ENCODE data around the gene BRINP2.

BRINP2 gene

DNA sequence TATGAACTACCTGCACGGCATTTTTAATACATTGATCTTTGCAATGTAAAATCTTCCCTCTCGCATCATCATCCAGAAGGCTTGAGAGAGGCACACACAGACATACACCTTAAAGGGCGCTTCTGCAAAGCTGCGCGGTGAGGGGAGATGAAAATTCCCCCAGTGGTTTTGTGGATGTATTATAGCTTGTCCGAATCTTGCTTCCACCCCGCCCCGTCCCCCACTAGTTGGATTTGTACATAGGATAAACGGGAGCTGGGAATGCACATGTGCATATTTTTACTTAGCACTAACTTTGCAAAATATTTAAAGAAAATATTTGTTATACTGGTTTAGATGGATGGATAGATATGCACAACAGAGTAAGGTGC lies 5.7 kb upstream of the BRINP2 start:
- DNase-seq, result no peak

DNA sequence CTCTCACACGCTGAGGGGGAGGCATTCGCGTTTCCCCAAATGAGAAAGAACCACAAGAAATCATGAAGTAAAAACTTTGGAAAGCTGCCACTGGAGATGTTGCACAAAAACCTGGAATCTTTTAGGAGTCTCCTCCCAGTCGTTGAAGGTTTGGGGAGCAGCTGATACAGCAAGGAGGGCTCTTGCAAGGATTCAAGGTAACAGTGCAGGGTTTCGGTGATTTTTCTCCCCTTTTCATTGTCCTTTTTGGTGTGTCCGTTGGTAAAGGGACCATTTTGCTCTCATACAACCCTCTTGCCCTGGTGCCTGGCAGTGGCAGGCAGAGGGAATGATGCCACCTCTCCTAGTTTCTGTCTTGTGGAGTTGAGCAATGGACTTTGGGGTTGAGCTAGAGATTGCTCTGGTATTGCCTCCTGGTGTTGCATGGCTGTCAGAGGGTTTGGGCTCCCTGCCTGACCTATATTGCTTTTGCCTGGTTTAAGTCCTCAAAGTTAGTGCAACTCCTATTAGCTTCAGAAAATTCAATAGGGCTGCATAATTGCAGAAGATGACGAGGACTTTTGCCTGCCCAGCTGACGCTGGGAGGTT lies 872 bp downstream of the BRINP2 start:
- no peak for DNase-seq

DNA sequence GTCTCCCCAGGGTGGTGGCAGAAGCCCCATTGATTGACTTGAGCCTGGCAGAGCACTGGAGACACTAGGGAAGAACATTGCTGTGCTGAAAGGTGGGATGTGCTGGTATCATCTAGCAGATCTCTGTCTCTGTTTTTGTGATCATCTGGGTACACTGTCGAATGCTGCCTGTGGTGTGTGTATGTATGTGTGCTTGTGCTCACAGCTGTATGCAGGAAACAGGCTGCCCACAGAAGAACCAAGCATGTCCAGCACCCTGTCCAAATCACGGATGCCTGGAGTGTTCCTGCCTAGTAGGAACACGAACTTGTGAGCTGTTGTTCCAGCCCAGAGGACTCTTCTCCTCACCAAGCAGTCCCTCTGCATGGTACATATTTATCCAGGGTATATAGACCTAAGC lies 1.5 kb downstream of the BRINP2 start:
- DNase-seq, result no peak

DNA sequence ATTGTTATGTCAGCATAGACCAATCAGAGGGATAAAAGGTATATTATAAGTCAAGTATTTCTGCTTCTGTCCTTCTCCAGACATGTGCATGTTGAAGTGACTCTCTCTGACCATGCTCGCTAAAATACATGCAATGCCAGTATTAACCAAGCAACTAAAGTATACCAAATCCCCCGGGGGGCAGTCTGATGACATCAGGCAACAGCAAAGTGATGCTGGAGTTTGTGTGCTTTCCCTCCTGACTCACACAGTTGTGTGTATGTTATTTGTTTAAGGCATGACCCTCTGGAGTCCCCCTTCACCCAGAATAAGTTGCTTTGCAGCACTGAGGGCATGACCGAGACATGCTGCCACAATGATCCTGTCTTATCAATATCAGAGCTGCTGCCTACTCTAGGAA lies 2.1 kb downstream of the BRINP2 start:
- no peak for DNase-seq

DNA sequence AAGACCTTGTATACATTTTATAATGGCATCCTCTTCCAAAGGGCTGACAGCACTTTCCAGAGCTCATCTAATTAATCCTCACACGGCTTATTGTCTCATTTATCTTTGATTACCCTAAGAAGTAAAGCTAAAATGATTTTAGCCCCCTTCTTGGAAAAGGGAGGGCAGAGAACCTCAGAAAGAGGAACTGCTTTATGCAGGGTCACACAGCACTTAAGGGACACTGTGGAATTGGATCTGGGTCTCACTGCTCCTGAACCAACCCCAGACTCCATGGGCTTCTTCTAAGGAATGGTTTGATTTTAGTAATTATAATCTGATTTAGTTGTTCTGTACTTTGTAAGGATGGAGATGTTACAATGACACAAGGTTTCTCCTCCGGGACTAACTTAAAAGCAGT lies 3.2 kb downstream of the BRINP2 start:
- DNase-seq, result no peak

DNA sequence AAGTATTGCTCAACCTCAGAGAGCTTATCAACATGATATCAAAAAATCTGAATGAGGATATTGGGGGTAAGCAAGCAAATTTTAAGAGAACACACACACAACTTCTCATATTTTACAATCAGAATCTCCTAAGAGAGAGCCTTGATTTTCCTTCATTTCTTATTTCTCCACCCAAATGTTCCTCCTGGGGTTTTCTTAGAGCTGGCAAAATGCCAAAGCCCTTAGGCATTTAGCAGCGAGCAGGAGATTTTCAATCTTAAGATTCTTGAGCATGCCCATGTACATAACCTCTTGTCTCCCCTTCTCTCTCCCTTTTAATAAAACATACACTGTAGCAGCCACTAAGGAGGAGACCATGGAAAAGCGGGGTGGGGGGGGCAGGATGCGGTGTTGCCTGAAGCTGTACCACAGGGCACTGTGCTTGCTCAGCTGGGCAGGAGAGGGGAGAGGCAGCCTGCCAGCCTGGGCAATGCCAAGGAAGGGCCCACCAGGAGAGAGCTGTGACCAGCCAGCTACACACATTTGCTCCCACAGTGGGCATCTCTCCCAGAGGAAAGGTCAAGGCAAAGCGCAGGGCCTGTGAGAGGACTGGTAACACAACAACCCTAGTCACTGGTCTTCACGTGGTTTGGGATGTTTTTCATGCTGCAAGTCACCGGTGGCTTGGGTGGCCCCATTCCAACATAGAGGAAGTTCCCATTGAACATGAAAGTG lies 4.3 kb downstream of the BRINP2 start:
- DNase-seq, result no peak

DNA sequence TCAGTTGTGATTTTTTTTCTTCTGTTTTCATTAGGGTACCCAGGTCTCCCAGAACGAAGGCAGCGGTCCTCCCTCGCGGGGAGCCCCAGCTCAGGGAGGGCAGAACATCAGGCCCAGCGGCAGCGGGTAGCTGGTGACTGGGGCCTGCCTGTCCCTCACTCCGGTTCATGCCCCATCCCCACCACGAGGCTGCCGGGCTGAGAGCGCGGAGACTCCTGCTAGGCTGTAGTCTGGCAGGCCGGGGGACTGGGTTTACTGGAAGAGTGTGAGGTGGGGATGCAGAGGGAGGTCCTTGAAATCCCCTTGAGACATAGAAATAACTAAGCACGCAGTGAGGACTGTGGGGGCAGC lies 10.5 kb downstream of the BRINP2 start:
- DNase-seq, result no peak

DNA sequence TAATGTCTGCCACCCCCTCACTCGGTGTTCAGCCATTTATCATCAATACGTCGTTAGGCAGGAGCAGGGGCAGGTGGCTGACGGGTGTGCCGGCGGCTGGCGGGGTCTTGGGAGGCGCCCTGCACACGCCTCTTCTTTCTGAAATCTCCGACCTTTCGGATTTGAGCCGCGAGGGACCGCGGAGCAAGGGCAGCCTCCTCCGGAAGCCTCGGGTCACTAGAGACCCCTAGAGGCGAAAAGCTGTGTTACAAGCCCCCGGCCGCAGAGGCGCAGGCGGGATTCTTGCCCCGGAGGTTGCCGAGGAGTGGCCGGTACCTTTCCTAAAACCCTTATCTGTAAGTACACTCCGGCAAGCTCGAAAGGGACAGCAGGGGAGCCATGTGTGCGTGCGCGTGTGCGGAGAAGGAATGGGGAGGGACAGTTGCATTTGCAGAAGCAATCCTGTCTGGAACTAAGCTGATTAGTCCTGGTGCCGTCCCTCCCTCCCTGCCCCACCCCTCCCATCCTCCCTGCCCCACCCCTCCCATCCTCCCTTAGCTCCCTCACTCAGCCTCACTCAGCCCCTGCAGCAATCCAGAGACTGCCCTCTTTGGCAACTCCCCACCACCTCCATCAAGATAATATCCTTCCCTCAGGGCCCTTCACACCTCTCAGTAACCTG lies 11.0 kb downstream of the BRINP2 start:
- peak; percentile 46 for DNase-seq

DNA sequence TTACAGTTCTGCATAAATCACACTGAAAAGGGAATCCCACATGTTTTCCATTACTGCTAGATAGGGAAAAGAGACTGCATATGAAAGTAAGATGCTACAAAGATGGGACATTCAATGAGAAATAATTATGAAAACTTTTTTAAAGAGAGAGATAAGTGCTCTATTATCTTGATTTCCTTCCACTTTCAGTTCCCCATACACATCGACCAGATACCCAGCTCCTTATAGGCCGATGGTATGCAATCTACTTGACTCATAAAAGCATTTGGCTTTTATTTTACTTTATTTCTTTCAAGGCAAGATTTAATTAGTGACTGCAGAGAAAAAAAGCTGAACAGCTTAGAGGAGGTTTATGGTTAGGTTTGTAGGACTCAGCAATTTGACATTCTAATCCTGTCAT lies 13.1 kb downstream of the BRINP2 start:
- DNase-seq, result no peak

DNA sequence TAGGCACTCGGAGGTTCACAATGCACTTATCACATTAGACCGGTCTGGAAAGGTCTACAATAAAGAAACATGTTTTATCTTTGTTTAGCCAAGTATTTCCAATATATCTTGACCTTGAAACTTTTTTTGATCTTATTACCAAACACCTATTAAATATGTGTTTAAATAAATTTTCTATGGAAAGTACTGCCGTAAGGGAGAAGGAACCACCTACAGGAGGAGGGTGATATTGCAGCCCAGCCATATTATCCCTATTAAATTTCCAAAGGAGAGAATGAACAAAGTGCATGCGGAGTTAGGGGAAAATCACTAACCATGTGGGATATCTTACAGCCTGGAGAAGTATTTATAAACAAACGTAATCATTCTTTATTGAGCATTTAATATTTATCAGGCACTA lies 14.5 kb downstream of the BRINP2 start:
- no peak for DNase-seq

DNA sequence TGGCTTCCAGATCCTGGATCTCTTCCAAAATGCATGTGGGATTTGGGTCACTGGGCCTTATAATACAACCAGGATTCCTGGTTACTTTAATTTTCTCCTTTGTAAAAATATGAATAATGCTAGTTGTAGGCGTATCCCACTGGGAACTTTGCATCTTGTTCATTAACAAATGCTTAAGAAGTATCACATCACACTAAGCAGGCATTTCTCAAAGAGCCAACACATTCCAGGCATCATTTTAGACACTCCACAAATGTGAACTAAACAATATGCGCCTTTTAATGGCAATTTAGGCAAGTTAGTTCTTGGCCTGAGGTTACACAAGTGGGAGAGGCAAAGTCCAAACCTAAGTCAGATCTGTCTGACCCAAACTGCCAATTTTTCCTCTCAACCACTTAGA lies 15.9 kb downstream of the BRINP2 start:
- no peak for DNase-seq

DNA sequence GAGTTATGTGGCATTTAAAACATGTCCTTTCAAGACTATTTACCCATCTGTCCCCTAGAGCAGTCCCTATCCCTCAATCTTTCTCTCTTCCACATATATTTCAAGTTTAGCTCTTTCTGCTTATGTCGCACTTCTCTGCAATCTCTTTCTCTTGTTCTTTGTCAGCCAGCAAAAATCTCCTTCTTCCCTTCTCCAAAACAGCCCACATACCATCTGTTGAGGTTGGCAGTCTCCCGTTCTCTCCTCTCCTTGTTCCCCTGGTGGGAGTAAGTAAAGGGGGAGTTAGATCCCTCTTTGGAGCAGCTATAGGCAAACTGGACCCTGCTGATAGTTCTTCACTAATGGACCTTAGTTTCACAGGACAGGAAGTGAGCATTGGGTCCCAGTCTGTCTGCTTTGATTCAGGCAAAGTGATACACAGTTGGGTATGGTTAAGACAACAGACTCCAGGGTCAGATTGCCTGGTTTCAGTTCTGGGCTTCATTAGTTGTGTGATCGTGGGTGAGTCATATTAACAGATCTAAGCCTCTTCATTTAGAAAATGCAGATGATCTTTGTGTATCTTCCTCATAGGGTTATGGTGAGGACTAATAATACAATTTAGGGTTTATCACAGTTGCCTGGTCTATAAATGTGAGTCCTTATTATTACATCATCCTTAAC lies 19.7 kb downstream of the BRINP2 start:
- no peak for DNase-seq

DNA sequence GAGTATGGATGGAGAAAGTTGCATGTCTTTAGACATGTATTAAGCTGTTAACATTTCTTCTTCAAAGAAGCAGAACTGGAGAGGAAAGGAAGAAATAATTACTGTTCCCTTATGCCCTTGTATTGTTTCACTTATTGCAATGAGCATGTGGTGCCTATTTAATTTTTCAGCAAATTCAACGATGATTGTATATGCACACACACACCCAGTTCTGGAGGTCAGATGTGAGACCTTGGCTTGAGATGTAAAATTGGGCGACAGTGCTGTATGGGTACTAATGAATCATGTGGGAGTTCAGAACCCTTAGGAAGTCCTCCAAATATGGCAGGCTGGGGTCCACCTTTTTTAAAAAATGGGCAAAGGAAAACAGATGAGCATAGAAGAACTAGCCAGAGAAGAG lies 27.5 kb downstream of the BRINP2 start:
- DNase-seq, result no peak

DNA sequence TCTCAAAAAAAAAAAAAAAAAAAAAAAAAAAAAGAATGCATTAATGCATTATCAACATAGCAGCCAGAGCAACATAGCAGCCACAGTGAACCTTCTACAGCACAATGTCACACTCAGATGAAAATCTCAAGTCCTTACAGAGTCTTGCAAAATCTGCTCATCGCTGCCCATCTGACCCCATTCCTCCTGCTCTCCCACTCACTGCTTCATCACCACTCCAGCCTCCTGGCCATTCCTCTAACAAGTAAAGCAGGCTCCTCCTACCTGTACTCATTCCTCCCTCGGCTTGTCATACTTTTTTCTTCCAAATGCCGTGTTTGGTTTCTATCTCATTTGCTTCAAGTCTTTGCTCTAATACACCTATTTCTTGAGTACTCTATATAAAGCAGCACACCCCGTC lies 29.5 kb downstream of the BRINP2 start:
- DNase-seq, result no peak

DNA sequence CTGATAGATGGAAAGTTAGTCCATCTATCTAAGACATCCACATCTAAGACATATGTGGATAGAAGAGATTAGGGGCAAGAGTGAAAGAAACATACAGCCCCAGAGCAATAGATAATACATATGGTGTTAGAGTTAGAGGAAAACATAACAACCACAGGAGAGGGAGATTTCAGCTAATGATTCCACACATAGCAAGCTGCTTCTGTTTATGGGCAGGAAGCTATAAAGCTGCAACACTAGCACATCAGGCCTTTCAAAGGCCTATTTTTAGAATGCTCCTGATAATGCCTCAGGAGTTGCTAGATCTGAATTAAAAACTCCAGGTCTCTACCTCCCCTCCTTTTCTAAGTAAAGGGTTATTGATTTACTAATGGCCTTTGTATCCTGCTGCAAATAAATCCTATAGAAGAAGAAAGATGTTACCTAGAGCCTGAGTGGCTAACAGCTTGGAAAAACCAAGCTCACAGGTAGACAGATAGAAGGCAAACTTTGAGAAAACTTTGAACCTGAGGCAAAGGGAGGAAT lies 36.1 kb downstream of the BRINP2 start:
- no peak for DNase-seq

DNA sequence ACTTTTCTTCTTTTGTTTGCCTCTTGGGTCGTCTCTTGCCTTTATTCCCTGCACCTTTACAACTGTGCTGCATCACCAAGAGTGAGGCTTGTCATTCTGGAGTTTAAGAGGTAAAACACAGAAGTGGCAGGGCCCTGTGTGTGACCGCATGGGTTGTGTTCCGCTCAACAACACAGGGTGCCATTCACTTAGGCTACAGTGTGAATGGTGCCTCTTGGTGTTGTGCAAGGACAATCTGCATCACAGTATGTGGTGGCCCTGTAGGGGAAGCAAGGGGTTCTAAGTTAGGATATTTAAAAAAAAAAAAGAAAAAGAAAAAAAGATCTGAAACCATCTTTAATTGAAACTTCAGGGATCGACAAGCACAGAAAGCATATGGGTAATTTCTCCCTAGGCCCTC lies 38.2 kb downstream of the BRINP2 start:
- no peak for DNase-seq

DNA sequence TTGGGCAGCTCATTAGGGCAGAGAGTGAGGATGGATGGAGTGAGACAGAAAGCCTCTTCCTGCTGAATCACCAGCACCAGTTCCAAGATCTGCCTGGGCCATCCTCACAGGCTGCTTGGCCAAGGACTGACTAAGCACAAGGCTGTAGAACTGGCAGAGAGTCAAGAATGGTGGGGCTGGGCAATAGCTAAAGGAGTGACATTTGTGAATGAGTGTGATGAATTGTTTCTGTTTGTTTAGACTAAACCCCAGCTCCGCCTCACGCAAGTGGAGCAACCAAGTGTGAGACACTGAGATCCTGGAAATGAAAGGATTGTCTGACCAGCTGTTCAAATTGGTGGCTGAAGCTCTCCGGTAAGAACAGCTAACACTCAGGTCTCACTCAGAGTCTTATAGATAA lies 38.6 kb downstream of the BRINP2 start:
- no peak for DNase-seq

DNA sequence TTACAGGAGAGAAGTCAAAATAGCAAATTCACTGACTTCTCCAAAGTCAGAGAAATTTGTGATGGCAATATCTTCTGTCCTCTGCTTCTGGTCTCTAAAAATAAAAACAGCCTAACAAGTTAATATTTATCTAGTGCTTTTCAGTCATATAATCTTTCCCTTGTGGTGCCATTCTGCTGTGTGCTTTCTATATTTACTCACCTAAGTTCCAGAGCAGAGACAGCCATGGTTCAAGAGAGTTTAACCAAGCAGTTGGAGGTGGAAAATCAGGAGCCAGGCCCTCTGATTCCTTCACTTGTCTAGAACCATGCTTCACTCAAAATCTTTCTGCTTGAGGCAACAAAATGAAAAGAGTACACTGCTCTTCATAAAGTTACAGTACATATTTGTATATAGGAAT lies 39.3 kb downstream of the BRINP2 start:
- DNase-seq, result no peak

DNA sequence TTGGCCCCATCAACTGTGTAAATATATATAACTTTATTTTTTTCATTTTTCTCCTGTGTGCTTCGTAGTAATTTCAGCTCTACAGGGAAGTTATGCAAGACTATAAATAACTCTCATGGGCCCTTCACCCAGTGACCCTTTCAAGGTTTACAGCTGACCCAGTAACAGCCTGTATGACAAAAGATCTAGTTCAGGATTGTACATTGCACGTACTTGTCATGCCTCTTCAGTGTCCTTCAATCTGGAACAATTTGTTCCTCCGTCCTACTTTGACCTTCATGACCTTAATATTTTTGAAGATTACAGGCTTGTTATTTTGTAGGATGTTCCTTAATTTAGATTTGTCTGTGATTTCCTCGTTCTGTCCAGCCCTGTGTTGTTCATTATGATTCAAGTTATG lies 40.5 kb downstream of the BRINP2 start:
- DNase-seq, result no peak

DNA sequence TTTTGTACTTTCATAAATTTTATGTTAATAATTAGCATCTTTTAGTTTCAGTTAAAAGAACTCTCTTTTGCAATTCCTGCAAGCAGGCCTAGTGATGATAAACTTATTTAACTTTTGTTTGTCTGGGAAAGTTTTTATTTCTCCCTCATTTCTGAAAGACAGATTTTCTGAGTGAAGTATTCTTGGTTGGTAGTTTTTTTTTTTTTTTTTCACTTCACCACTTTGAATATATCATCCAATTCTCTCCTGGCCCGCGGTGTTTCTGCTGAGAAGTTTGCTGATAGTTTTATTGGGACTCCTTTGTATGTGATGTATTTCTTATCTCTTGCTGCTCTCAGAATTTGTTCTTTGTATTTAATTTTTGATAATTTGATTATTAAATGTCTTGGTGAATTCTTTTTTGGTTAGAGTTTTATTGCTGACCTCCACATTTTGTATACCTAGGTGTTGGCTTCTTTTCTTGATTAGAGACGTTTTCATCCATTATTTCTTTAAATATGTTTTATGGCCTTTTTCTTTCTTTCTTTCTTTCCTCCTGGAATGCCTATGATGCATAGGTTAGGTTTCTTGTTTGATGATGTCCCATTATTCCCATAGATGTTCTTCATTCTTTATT lies 45.9 kb downstream of the BRINP2 start:
- no peak for DNase-seq

DNA sequence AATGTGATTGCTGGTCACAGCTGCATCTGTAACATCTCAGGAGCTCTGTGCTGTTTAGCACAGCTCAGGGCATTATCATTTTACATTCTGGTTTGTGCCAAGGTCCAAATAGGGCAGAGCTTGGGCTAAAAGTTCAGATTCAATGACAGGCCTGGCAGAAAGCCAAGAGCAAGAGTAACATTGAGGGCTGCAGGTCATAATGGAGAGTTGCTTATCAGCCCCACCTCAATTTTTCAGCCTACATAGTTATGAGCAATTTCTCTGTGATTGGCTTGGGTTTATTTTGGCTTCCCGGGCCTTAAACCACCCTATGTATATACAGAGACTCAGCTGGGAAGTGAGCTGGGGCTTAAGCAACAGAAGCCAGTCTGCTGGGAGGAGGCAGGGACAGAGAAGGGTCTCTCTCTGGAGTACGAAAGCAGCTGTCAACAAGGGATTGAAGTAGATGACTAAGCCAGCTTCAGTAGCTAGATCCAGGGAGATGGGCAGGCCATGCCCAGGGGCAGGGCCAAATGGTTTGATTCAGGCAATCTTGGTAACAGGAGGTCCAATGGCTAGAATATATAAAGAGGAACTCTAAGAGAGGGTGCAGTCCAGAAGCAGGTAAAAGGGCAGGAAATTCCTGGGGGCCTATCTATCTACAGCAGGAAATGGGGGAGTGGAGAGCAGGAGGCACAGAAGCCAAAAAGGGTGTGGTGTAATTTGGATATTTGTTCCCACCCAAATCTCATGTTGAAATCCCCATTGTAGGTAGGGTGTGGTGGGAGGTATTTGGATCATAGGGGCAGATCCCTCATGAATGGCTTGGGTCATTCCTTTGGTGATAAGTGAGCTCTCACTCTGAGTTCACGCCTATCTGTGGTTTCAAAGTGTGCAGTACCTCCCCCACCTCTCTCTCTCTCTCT lies 49.0 kb downstream of the BRINP2 start:
- DNase-seq, result no peak

DNA sequence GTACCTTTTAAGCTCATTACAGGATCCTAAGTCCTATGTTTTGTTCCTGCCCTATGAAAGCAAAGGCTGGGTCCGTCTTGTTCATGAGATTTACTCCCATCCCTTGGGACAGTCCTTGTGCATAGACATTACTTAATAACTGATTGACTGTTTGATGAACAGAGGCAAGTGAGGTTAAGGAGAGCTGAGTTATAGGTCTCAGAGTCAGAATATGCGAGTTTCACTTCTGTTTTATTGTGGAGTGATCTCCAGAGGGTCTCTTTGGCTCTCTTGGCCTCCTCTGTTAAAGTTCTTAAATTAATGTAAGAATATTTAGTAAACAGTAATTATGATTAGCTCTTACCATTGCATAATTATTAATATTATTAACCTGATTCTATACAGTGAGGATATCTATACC lies 52.6 kb downstream of the BRINP2 start:
- DNase-seq, result no peak
